ENCODE results near the gene CXCL9.
"Not testable (repeated sequence)": the region's sequence is repeated elsewhere in the genome, so short reads cannot be mapped to it uniquely, and the experiment has no call there.

CXCL9 gene

GRCh38 chr4:76007089-76007862, at the start of gene CXCL9:
TSS of gene CXCL9 (minus strand) at chr4:76007509. CDS start at chr4:76007449, 60 bp downstream.
- no peak for DNase-seq (ENCODE audit: low spot score)

GRCh38 chr4:76055421-76055820, 48.1 kb upstream of the CXCL9 start:
- no peak for DNase-seq (ENCODE audit: low spot score)

GRCh38 chr4:76055016-76055415, 47.7 kb upstream of the CXCL9 start:
- no peak for DNase-seq (ENCODE audit: low spot score)

GRCh38 chr4:76053730-76054129, 46.4 kb upstream of the CXCL9 start:
- DNase-seq (ENCODE audit: low spot score) = no peak

GRCh38 chr4:76050560-76051050, 43.3 kb upstream of the CXCL9 start:
- DNase-seq (ENCODE audit: low spot score) = not testable (repeated sequence)

- DNase-seq (ENCODE audit: low spot score) = not testable (repeated sequence)
Measured at GRCh38 chr4:76049860-76050416, 42.6 kb upstream of the CXCL9 start.

GRCh38 chr4:76044686-76045085, 37.4 kb upstream of the CXCL9 start:
- not testable (repeated sequence) for DNase-seq (ENCODE audit: low spot score)

- not testable (repeated sequence) for DNase-seq (ENCODE audit: low spot score)
Measured at GRCh38 chr4:76043306-76043705, 36.0 kb upstream of the CXCL9 start.

- DNase-seq (ENCODE audit: low spot score) = peak; percentile 20
Measured at GRCh38 chr4:76042241-76042998, 35.1 kb upstream of the CXCL9 start.

GRCh38 chr4:76036855-76037254, 29.5 kb upstream of the CXCL9 start:
- DNase-seq (ENCODE audit: low spot score) = no peak

- DNase-seq (ENCODE audit: low spot score) = no peak
Measured at GRCh38 chr4:76035799-76036380, 28.6 kb upstream of the CXCL9 start, which contains the start of gene CXCL11. TSS of gene CXCL11 (minus strand) at chr4:76036070. CDS start at chr4:76035987, 83 bp downstream.

- DNase-seq (ENCODE audit: low spot score) = no peak
Measured at GRCh38 chr4:76035141-76035540, 27.8 kb upstream of the CXCL9 start.

GRCh38 chr4:76029300-76029699, 22.0 kb upstream of the CXCL9 start:
- DNase-seq (ENCODE audit: low spot score) = no peak

GRCh38 chr4:76028350-76028765, 21.0 kb upstream of the CXCL9 start:
- DNase-seq (ENCODE audit: low spot score) = no peak

- DNase-seq (ENCODE audit: low spot score) = no peak
Measured at GRCh38 chr4:76024065-76024464, 16.8 kb upstream of the CXCL9 start.

- peak; percentile 12 for DNase-seq (ENCODE audit: low spot score)
Measured at GRCh38 chr4:76023389-76023788, 16.1 kb upstream of the CXCL9 start, which contains the start of gene CXCL10. TSS of gene CXCL10 (minus strand) at chr4:76023497. CDS start at chr4:76023431, 66 bp downstream.

- no peak for DNase-seq (ENCODE audit: low spot score)
Measured at GRCh38 chr4:76022677-76023076, 15.4 kb upstream of the CXCL9 start.

- no peak for DNase-seq (ENCODE audit: low spot score)
Measured at GRCh38 chr4:76022031-76022430, 14.7 kb upstream of the CXCL9 start.

GRCh38 chr4:76017056-76017686, 9.9 kb upstream of the CXCL9 start:
- no peak for DNase-seq (ENCODE audit: low spot score)

- no peak for DNase-seq (ENCODE audit: low spot score)
Measured at GRCh38 chr4:76016393-76016792, 9.1 kb upstream of the CXCL9 start.

- no peak for DNase-seq (ENCODE audit: low spot score)
Measured at GRCh38 chr4:76013540-76013939, 6.2 kb upstream of the CXCL9 start.

GRCh38 chr4:76012388-76012801, 5.1 kb upstream of the CXCL9 start:
- DNase-seq (ENCODE audit: low spot score) = peak; percentile 28
